HEK293 (cell line): ENCODE measurements around the gene UBL7.

Source experiments
- PRDM1 ChIP-seq: fragments of 450-650 bp; formaldehyde crosslinking; IDR thresholded peaks from 2 replicates; pipeline ENCODE4; 2016; ENCODE audit warnings: missing biosample characterization, missing genetic modification characterization
- TF ChIP-seq, protein P1 (sequence below): fragments of 450-650 bp; formaldehyde crosslinking; IDR thresholded peaks from 2 replicates; pipeline ENCODE4 v1.5.1; 2016; ENCODE audit warnings: missing biosample characterization, missing genetic modification characterization
- TF ChIP-seq, protein P2 (sequence below): fragments of 450-650 bp; IDR thresholded peaks from 2 replicates; pipeline ENCODE4 v1.5.1; 2018; ENCODE audit warnings: missing biosample characterization, mild to moderate bottlenecking, missing genetic modification characterization

DNA sequence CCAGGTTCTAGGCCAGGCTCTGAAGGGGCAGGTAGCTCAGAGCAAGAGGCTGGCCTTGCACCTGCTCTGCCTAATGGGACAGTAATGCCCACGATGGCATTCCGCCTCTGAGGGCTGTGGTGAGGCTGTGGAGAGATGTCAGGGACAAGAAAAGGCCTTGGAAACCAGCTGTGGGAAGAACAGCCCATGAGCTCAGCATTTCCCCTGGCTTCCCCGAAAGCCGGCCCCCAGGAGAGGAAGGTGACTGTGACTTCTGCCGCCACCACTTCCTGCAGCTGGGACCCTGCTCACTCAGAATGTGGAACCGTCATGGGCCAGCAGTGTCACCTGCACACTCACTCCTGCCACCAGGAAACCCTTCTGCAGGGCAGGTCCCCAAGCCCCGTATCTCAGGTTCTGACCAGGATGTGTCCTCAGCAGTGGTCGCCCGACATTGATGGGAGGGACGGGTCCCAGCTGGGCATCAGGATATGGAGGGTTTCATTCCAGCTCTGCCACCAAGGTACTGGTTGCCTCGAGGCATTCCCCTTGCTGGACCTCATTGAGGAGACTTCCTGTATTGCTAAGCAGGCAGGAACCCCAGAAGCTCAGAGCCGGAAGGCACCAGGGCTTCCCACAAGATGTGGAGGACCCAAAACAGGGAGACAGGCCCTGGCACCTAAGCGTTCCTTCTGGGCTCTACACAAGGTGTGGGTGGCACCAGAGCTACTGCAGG lies 57.9 kb downstream of the UBL7 start:
- TF ChIP-seq, protein P1, sequence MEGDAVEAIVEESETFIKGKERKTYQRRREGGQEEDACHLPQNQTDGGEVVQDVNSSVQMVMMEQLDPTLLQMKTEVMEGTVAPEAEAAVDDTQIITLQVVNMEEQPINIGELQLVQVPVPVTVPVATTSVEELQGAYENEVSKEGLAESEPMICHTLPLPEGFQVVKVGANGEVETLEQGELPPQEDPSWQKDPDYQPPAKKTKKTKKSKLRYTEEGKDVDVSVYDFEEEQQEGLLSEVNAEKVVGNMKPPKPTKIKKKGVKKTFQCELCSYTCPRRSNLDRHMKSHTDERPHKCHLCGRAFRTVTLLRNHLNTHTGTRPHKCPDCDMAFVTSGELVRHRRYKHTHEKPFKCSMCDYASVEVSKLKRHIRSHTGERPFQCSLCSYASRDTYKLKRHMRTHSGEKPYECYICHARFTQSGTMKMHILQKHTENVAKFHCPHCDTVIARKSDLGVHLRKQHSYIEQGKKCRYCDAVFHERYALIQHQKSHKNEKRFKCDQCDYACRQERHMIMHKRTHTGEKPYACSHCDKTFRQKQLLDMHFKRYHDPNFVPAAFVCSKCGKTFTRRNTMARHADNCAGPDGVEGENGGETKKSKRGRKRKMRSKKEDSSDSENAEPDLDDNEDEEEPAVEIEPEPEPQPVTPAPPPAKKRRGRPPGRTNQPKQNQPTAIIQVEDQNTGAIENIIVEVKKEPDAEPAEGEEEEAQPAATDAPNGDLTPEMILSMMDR (tag by site-specific recombination), result no peak
- TF ChIP-seq, protein P2, sequence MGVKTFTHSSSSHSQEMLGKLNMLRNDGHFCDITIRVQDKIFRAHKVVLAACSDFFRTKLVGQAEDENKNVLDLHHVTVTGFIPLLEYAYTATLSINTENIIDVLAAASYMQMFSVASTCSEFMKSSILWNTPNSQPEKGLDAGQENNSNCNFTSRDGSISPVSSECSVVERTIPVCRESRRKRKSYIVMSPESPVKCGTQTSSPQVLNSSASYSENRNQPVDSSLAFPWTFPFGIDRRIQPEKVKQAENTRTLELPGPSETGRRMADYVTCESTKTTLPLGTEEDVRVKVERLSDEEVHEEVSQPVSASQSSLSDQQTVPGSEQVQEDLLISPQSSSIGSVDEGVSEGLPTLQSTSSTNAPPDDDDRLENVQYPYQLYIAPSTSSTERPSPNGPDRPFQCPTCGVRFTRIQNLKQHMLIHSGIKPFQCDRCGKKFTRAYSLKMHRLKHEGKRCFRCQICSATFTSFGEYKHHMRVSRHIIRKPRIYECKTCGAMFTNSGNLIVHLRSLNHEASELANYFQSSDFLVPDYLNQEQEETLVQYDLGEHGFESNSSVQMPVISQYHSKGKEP (tag by site-specific recombination), result no peak
- no peak for TF ChIP-seq PRDM1
